ENCODE measurements around the gene SYT1.

DNA sequence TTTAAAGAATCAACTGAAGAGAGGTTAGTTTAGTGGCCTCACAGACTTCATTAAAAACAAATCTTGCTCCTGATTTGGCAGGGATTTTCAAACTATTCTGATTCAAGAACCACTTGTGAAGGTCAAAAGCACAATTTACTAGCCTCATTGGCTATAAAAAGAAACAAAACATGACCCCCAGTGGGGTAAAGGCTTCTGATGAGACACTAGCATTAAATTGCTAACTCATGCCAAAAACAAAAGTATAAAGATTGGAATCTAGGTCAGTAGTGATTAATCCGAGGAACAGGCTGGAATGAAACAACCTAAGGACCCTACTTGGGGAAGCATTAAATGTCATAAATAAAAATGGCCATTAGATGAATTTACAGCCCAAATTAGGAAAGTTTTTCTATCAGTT is 513.9 kb downstream of the SYT1 start:
- TF ChIP-seq POLR2AphosphoS5 (IDR thresholded peaks at IDR 0.05; ENCODE audit: low read depth, low read length), result no peak
- TF ChIP-seq, protein P1, sequence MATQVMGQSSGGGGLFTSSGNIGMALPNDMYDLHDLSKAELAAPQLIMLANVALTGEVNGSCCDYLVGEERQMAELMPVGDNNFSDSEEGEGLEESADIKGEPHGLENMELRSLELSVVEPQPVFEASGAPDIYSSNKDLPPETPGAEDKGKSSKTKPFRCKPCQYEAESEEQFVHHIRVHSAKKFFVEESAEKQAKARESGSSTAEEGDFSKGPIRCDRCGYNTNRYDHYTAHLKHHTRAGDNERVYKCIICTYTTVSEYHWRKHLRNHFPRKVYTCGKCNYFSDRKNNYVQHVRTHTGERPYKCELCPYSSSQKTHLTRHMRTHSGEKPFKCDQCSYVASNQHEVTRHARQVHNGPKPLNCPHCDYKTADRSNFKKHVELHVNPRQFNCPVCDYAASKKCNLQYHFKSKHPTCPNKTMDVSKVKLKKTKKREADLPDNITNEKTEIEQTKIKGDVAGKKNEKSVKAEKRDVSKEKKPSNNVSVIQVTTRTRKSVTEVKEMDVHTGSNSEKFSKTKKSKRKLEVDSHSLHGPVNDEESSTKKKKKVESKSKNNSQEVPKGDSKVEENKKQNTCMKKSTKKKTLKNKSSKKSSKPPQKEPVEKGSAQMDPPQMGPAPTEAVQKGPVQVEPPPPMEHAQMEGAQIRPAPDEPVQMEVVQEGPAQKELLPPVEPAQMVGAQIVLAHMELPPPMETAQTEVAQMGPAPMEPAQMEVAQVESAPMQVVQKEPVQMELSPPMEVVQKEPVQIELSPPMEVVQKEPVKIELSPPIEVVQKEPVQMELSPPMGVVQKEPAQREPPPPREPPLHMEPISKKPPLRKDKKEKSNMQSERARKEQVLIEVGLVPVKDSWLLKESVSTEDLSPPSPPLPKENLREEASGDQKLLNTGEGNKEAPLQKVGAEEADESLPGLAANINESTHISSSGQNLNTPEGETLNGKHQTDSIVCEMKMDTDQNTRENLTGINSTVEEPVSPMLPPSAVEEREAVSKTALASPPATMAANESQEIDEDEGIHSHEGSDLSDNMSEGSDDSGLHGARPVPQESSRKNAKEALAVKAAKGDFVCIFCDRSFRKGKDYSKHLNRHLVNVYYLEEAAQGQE (IDR thresholded peaks at IDR 0.05; ENCODE audit: insufficient read depth in 1 of 2, low read depth in 2 of 2, low read length in 2 of 2), result no peak
- TF ChIP-seq SIN3A (IDR thresholded peaks at IDR 0.05; ENCODE audit: borderline replicate concordance, insufficient read depth, low read length), result no peak
